Hepatocyte (in vitro differentiated cells): ENCODE measurements around the gene APBB2.

ENCODE experiments used
- EZH2phosphoT487 ChIP-seq: fragments of 200-600 bp; sonication (generic); IDR thresholded peaks from one replicate; pipeline ENCODE4 v1.6.1; 2018; ENCODE audit warnings: antibody characterized with exemption, mild to moderate bottlenecking, low read depth, moderate library complexity; ENCODE audit not compliant: unreplicated experiment, severe bottlenecking
- TF ChIP-seq, protein P1 (sequence below): fragments of 200-600 bp; sonication (generic); IDR thresholded peaks from 2 replicates; pipeline ENCODE4 v1.5.1; 2016; ENCODE audit warnings: antibody characterized with exemption, mild to moderate bottlenecking; ENCODE audit not compliant: poor library complexity

GRCh38 chr4:41174444-41174843 is 39.9 kb downstream of the APBB2 start:
- TF ChIP-seq EZH2phosphoT487: no peak
- TF ChIP-seq, protein P1, sequence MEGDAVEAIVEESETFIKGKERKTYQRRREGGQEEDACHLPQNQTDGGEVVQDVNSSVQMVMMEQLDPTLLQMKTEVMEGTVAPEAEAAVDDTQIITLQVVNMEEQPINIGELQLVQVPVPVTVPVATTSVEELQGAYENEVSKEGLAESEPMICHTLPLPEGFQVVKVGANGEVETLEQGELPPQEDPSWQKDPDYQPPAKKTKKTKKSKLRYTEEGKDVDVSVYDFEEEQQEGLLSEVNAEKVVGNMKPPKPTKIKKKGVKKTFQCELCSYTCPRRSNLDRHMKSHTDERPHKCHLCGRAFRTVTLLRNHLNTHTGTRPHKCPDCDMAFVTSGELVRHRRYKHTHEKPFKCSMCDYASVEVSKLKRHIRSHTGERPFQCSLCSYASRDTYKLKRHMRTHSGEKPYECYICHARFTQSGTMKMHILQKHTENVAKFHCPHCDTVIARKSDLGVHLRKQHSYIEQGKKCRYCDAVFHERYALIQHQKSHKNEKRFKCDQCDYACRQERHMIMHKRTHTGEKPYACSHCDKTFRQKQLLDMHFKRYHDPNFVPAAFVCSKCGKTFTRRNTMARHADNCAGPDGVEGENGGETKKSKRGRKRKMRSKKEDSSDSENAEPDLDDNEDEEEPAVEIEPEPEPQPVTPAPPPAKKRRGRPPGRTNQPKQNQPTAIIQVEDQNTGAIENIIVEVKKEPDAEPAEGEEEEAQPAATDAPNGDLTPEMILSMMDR: no peak
